Trophoblast cell (in vitro differentiated cells and primary cell): ENCODE measurements around the gene COL2A1.

Experiments
- DNase-seq, 2 donors: peaks; one replicate each; pipeline ENCODE4 v3.0.0-alpha.2; 2016
- H2AFZ ChIP-seq: 2 replicates; pipeline ENCODE4 v1.6.1; 2013; ENCODE audit warnings: low read length, moderate library complexity, mild to moderate bottlenecking; ENCODE audit not compliant: insufficient read depth, poor library complexity
- H2AK5ac ChIP-seq: 2 replicates; pipeline ENCODE4 v1.6.1; 2013; ENCODE audit warnings: mild to moderate bottlenecking, low read length
- H2BK120ac ChIP-seq: 2 replicates; pipeline ENCODE4 v1.6.1; 2013; ENCODE audit warnings: low read length, mild to moderate bottlenecking, moderate library complexity; ENCODE audit not compliant: insufficient read depth, poor library complexity
- H2BK12ac ChIP-seq: 2 replicates; pipeline ENCODE4 v1.6.1; 2013; ENCODE audit warnings: mild to moderate bottlenecking, low read length, moderate library complexity
- H2BK5ac ChIP-seq: 2 replicates; pipeline ENCODE4 v1.6.1; 2013; ENCODE audit warnings: low read length, low read depth, moderate library complexity, mild to moderate bottlenecking; ENCODE audit not compliant: poor library complexity
- H3K14ac ChIP-seq: 2 replicates; pipeline ENCODE4 v1.6.1; 2013; ENCODE audit warnings: mild to moderate bottlenecking, low read length
- H3K18ac ChIP-seq: 2 replicates; pipeline ENCODE4 v1.6.1; 2013; ENCODE audit warnings: mild to moderate bottlenecking, low read length
- H3K23ac ChIP-seq: 2 replicates; pipeline ENCODE4 v1.6.1; 2013; ENCODE audit warnings: low read length
- H3K27ac ChIP-seq: 2 replicates; pipeline ENCODE4 v1.5.1; 2013; ENCODE audit warnings: low read depth, mild to moderate bottlenecking, inconsistent platforms, low read length, moderate library complexity
- H3K27me3 ChIP-seq: 2 replicates; pipeline ENCODE4 v1.6.1; 2013; ENCODE audit warnings: inconsistent platforms, mild to moderate bottlenecking, low read length, moderate library complexity; ENCODE audit not compliant: insufficient read depth
- H3K36me3 ChIP-seq, 2 experiments: 1 replicate in 1 of 2; 2 replicates in 1 of 2; pipeline ENCODE4 v1.6.1; 2013; ENCODE audit warnings: low read length in 2 of 2, mild to moderate bottlenecking in 2 of 2, moderate library complexity in 1 of 2; ENCODE audit not compliant: insufficient read depth in 2 of 2, control insufficient read depth in 1 of 2
- H3K4ac ChIP-seq: 2 replicates; pipeline ENCODE4 v1.6.1; 2013; ENCODE audit warnings: low read depth, mild to moderate bottlenecking, low read length, moderate library complexity
- H3K4me1 ChIP-seq, 2 experiments: 1 replicate in 1 of 2; 2 replicates in 1 of 2; pipeline ENCODE4 v1.6.1; 2013; ENCODE audit warnings: low read length in 2 of 2, mild to moderate bottlenecking in 2 of 2, moderate library complexity in 1 of 2; ENCODE audit not compliant: insufficient read depth in 2 of 2, control insufficient read depth in 1 of 2
- H3K4me2 ChIP-seq: 2 replicates; pipeline ENCODE4 v1.6.1; 2013; ENCODE audit warnings: inconsistent platforms, mild to moderate bottlenecking, low read length, moderate library complexity
- H3K4me3 ChIP-seq: 2 replicates; pipeline ENCODE4 v1.5.1; 2013; ENCODE audit warnings: mild to moderate bottlenecking, low read depth, low read length, inconsistent platforms
- H3K79me1 ChIP-seq: one replicate; pipeline ENCODE4 v1.6.1; 2013; ENCODE audit warnings: low read length
- H3K79me2 ChIP-seq: 2 replicates; pipeline ENCODE4 v1.6.1; 2013; ENCODE audit warnings: low read length, mild to moderate bottlenecking; ENCODE audit not compliant: control insufficient read depth, insufficient read depth, poor library complexity
- H3K9ac ChIP-seq: 2 replicates; pipeline ENCODE4 v1.6.1; 2013; ENCODE audit warnings: mild to moderate bottlenecking, low read length
- H3K9me3 ChIP-seq: 2 replicates; pipeline ENCODE4 v1.6.1; 2013; ENCODE audit warnings: low read depth, mild to moderate bottlenecking, control low read depth, inconsistent platforms, low read length; ENCODE audit not compliant: insufficient read depth
- H4K12ac ChIP-seq: 2 replicates; pipeline ENCODE4 v1.6.1; 2013; ENCODE audit warnings: low read depth, mild to moderate bottlenecking, low read length, moderate library complexity
- H4K8ac ChIP-seq: 2 replicates; pipeline ENCODE4 v1.6.1; 2013; ENCODE audit warnings: low read depth, mild to moderate bottlenecking, low read length, moderate library complexity
- H4K91ac ChIP-seq: one replicate; pipeline ENCODE4 v1.6.1; 2013; ENCODE audit warnings: low read depth, mild to moderate bottlenecking, low read length, moderate library complexity
- WGBS: extraction: QIAGEN DNeasy Blood & Tissue Kit; methylation state at CpG from one replicate; pipeline ENCODE4 v1.1.7; 2013; ENCODE audit warnings: missing lambda C conversion rate; ENCODE audit not compliant: insufficient read length, insufficient coverage; ENCODE audit errors: extremely low coverage; 5-methylcytosine and 5-hydroxymethylcytosine counted together

The COL2A1 gene

DNA sequence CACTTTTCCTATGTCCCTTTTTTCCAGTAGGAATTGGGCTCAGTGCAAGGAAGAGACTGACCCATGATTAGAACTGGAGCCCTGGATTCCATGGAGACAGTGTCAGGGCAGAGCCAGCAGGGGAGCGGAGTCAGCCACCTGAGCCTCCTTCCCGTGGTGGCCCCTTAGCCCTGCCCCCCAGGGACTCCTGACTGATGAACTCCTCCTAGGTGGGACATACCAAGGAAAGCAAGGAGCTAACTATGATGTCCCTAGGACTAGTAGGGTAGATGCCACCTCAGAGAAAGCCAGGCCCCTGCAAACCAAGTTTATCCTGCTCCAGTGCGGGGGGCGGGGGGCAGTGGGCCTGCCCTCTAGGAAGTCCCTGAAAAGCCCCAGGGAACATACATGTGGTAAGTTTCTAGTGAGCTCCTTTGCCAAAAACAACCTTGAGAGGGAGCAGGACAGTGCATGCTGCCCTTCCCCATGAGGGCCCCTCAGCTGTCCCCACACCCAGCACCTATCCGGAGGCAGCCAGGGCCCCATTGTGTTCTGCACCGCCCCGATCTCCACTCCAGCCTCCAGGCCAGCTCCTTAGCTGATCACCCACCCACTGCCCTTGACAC, 6.2 kb upstream of the COL2A1 start:
- Histone ChIP-seq H3K18ac (no peak overlapping the region), H3K4ac (no peak overlapping the region), H2BK5ac (no peak overlapping the region), H3K79me2 (no peaks in the 10 kb centered on the region), H2AK5ac (no peak overlapping the region), H3K9ac (peak overlapping the region; percentile 45), H3K4me3 (no peak overlapping the region), H4K8ac (no peak overlapping the region), H4K12ac (no peak overlapping the region), H3K4me1 (peaks cover 0 to under 1% of the 10 kb centered on the region in 2 experiments), H3K27ac (no peak overlapping the region), H2BK12ac (no peak overlapping the region), H3K9me3 (peaks cover 1% of the 10 kb centered on the region), H3K4me2 (no peak overlapping the region), H3K79me1 (no peaks in the 10 kb centered on the region), H3K27me3 (peaks cover 30% of the 10 kb centered on the region), H3K36me3 (no peaks in the 10 kb centered on the region), H3K23ac (no peak overlapping the region), H4K91ac (no peak overlapping the region), H3K14ac (no peak overlapping the region), H2AFZ (no peak overlapping the region), H2BK120ac (no peak overlapping the region)
- WGBS: no CpG with 5 or more reads among the region's 7 CpGs
- DNase-seq: no peak

DNA sequence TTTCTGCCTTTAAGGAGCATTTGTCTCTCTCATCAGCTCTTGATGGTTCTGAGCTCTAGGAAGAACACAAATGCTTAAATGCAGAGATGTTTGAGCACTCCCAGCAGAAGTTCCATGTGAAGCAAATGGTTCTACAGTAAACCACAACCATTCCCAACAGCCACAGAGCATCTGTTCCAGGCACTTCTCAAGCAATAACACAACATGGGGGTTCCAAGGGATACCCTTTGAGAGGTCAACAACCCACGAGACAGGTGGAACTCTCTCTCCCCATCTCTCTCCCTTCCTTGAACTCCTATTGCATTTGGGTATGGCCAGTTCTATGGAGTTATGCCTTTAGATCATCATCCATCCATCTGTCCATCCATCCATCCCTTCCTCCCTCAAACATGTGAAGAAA, 5.2 kb upstream of the COL2A1 start:
- Histone ChIP-seq H3K23ac (no peak overlapping the region), H2AFZ (no peak overlapping the region), H3K4ac (no peak overlapping the region), H3K9ac (no peak overlapping the region), H3K18ac (no peak overlapping the region), H2BK12ac (no peak overlapping the region), H3K14ac (no peak overlapping the region), H3K4me3 (no peak overlapping the region), H4K12ac (no peak overlapping the region), H3K4me2 (no peak overlapping the region), H3K79me2 (no peaks in the 10 kb centered on the region), H2BK5ac (no peak overlapping the region), H3K9me3 (peaks cover 1% of the 10 kb centered on the region), H4K91ac (no peak overlapping the region), H3K36me3 (no peaks in the 10 kb centered on the region), H3K79me1 (peaks cover 9% of the 10 kb centered on the region), H4K8ac (no peak overlapping the region), H2AK5ac (no peak overlapping the region), H3K4me1 (peaks cover 4 to 10% of the 10 kb centered on the region in 2 experiments), H3K27ac (no peak overlapping the region), H2BK120ac (no peak overlapping the region), H3K27me3 (peaks cover 36% of the 10 kb centered on the region)
- DNase-seq: no peak
- no CpG with 5 or more reads among the region's 1 CpG for WGBS

DNA sequence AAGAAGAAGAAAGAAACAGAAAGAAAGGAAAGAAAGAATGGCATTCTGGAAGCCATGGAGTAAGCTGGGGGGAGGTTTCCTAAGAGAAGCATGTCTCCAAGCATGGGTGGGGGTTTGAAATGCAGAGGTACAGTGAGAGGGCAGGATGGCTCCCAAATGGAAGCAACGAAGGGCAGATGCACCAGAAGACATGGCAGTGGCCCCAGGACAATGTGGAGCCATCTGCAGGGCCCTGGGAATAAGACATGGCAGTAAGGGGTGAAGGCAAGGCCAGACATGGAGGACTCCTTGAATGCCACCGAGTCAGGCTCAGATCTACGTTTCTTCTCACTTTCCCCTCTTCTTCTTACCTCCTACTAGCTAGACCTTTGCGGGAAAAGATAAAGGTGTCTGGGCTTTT, 4.7 kb upstream of the COL2A1 start:
- Histone ChIP-seq H3K4me3 (no peak overlapping the region), H3K79me2 (no peaks in the 10 kb centered on the region), H2AFZ (no peak overlapping the region), H3K79me1 (peaks cover 12% of the 10 kb centered on the region), H3K4me2 (no peak overlapping the region), H2BK120ac (no peak overlapping the region), H3K14ac (no peak overlapping the region), H3K9ac (no peak overlapping the region), H3K23ac (no peak overlapping the region), H3K36me3 (no peaks in the 10 kb centered on the region), H3K27ac (no peak overlapping the region), H3K4me1 (peaks cover 5 to 11% of the 10 kb centered on the region in 2 experiments), H4K12ac (no peak overlapping the region), H3K4ac (no peak overlapping the region), H3K27me3 (peaks cover 41% of the 10 kb centered on the region), H4K91ac (no peak overlapping the region), H3K9me3 (peaks cover 1% of the 10 kb centered on the region), H2BK12ac (no peak overlapping the region), H3K18ac (no peak overlapping the region), H4K8ac (no peak overlapping the region), H2BK5ac (no peak overlapping the region), H2AK5ac (no peak overlapping the region)
- no peak for DNase-seq
- no CpG with 5 or more reads among the region's 4 CpGs for WGBS

DNA sequence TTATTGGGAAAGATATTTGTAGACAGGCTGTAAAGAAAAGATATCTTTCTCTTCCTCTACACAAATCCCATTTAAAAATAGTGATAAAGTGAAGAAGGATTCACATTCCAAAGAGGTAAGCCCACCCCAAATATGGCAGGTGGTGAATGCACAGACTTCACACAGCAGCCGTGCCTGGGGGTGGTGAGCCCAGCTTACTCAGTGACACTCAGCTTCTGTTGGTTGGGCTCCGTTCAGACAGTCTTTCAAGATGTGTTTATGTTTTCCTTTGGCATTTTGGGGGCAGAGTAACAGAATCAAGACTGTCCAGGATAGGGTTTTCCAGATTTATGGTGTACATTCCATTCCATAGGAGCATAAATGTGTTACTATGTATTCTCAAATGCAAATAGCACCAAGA, 4.1 kb upstream of the COL2A1 start:
- Histone ChIP-seq H3K4me1 (peaks cover 11 to 17% of the 10 kb centered on the region in 2 experiments), H2AFZ (no peak overlapping the region)
- no CpG with 5 or more reads among the region's 2 CpGs for WGBS

More for the DNA sequence above, 4.1 kb upstream of the COL2A1 start:
- H3K79me2 ChIP-seq: no peaks in the 10 kb centered on the region
- no peak overlapping the region for H4K91ac ChIP-seq
- peaks cover 1% of the 10 kb centered on the region for H3K9me3 ChIP-seq
- H4K8ac ChIP-seq: no peak overlapping the region
- no peak overlapping the region for H2BK5ac ChIP-seq
- peaks cover 16% of the 10 kb centered on the region for H3K79me1 ChIP-seq
- no peak overlapping the region for H3K9ac ChIP-seq
- H3K27ac ChIP-seq: no peak overlapping the region
- H2BK120ac ChIP-seq: no peak overlapping the region
- H3K4me3 ChIP-seq: no peak overlapping the region
- no peak overlapping the region for H2AK5ac ChIP-seq
- peaks cover 47% of the 10 kb centered on the region for H3K27me3 ChIP-seq
- H4K12ac ChIP-seq: no peak overlapping the region
- no peak overlapping the region for H3K4me2 ChIP-seq
- no peak overlapping the region for H3K23ac ChIP-seq
- no peak for DNase-seq
- no peak overlapping the region for H3K14ac ChIP-seq
- H3K36me3 ChIP-seq: no peaks in the 10 kb centered on the region
- H2BK12ac ChIP-seq: no peak overlapping the region
- no peak overlapping the region for H3K18ac ChIP-seq
- no peak overlapping the region for H3K4ac ChIP-seq
